Astrocyte (in vitro differentiated cells and primary cell): ENCODE measurements around the gene B3GNT9. TPM values are rescaled to one million over a fixed set of nuclear protein-coding genes. Genes with fewer than 3 reads are reported as not detected.

ENCODE experiments used
- DNase-seq: peaks from one replicate; pipeline ENCODE4 v3.0.0-alpha.2; 2010; ENCODE audit warnings: low read depth
- FAIRE-seq: peaks from 2 replicates; lab custom pipeline; 2011; peaks lifted over from hg19 to GRCh38; lab: Jason Lieb, UNC
- H2AFZ ChIP-seq: 2 replicates; pipeline ENCODE4 v1.6.0; 2012; ENCODE audit warnings: low read depth, low read length, inconsistent platforms
- H3K27ac ChIP-seq: 2 replicates; pipeline ENCODE4 v1.5.1; 2011; ENCODE audit warnings: low read depth, low read length, inconsistent platforms
- H3K27me3 ChIP-seq: 2 replicates; pipeline ENCODE4 v1.6.0; 2011; ENCODE audit warnings: low read length, inconsistent platforms; ENCODE audit not compliant: insufficient read depth
- H3K36me3 ChIP-seq: 2 replicates; pipeline ENCODE4 v1.5.1; 2011; ENCODE audit warnings: low read length, inconsistent platforms; ENCODE audit not compliant: insufficient read depth
- H3K4me1 ChIP-seq: 2 replicates; pipeline ENCODE4 v1.5.1; 2011; ENCODE audit warnings: low read length, inconsistent platforms; ENCODE audit not compliant: insufficient read depth
- H3K4me2 ChIP-seq: 2 replicates; pipeline ENCODE4 v1.6.0; 2012; ENCODE audit warnings: low read length, inconsistent platforms
- H3K4me3 ChIP-seq: 2 replicates; pipeline ENCODE4 v1.5.1; 2011; ENCODE audit warnings: low read depth, mild to moderate bottlenecking, low read length, inconsistent platforms; ENCODE audit not compliant: insufficient read depth
- H3K79me2 ChIP-seq: 2 replicates; pipeline ENCODE4 v1.6.0; 2012; ENCODE audit warnings: mild to moderate bottlenecking, low read length, inconsistent platforms; ENCODE audit not compliant: insufficient read depth
- H3K9ac ChIP-seq: 2 replicates; pipeline ENCODE4 v1.6.0; 2012; ENCODE audit warnings: mild to moderate bottlenecking, low read length, inconsistent platforms
- H3K9me3 ChIP-seq: 2 replicates; pipeline ENCODE4 v1.5.1; 2012; ENCODE audit warnings: low read depth, mild to moderate bottlenecking, low read length, inconsistent platforms; ENCODE audit not compliant: insufficient read depth
- H4K20me1 ChIP-seq: 2 replicates; pipeline ENCODE4 v1.6.0; 2012; ENCODE audit warnings: low read length, inconsistent platforms; ENCODE audit not compliant: insufficient read depth
- H3K27ac Mint-ChIP-seq: one replicate; pipeline ENCODE4 v1.8.0; 2021; ENCODE audit warnings: mild to moderate bottlenecking, mixed read lengths; ENCODE audit not compliant: unreplicated experiment
- H3K27me3 Mint-ChIP-seq: one replicate; pipeline ENCODE4 v1.8.0; 2021; ENCODE audit warnings: low read depth, mixed read lengths; ENCODE audit not compliant: unreplicated experiment
- H3K36me3 Mint-ChIP-seq: one replicate; pipeline ENCODE4 v1.8.0; 2021; ENCODE audit warnings: low read depth, mixed read lengths; ENCODE audit not compliant: unreplicated experiment
- H3K4me1 Mint-ChIP-seq: one replicate; pipeline ENCODE4 v1.8.0; 2021; ENCODE audit warnings: low read depth, mixed read lengths; ENCODE audit not compliant: unreplicated experiment
- H3K4me3 Mint-ChIP-seq: one replicate; pipeline ENCODE4 v1.8.0; 2021; ENCODE audit warnings: mild to moderate bottlenecking, moderate library complexity, mixed read lengths; ENCODE audit not compliant: unreplicated experiment
- H3K9me3 Mint-ChIP-seq: one replicate; pipeline ENCODE4 v1.8.0; 2021; ENCODE audit warnings: mild to moderate bottlenecking, mixed read lengths; ENCODE audit not compliant: unreplicated experiment
- CTCF ChIP-seq: IDR thresholded peaks from 2 replicates; pipeline ENCODE4 v1.5.1; 2011; ENCODE audit warnings: low read depth, mild to moderate bottlenecking, inconsistent platforms, low read length, moderate library complexity; ENCODE audit not compliant: insufficient read depth
- EZH2 ChIP-seq: IDR thresholded peaks from 2 replicates; pipeline ENCODE4 v1.6.1; 2012; ENCODE audit warnings: mild to moderate bottlenecking, low read length, inconsistent platforms; ENCODE audit not compliant: insufficient read depth
- total RNA-seq: library from RNA; stranded (reverse); gene quantifications from 2 replicates; pipeline ENCODE4 v1.2.1, GENCODE V29; 2021

B3GNT9 gene
- total RNA-seq, 1 donor from 2014 or later, result 7.6 TPM

- no peak for FAIRE-seq
- Mint-ChIP-seq H3K36me3 (peaks cover 2% of the 10 kb centered on the region), H3K4me1 (peaks cover 10% of the 10 kb centered on the region), H3K4me3 (no peak overlapping the region), H3K27me3 (peaks cover 52% of the 10 kb centered on the region), H3K27ac (no peak overlapping the region), H3K9me3 (peaks cover 5% of the 10 kb centered on the region)
- H4K20me1 ChIP-seq, result peaks cover 31% of the 10 kb centered on the region
- H3K4me1 ChIP-seq, result peaks cover 29% of the 10 kb centered on the region
- no peaks in the 10 kb centered on the region for H3K9me3 ChIP-seq
- no peak overlapping the region for H3K4me2 ChIP-seq
- H3K79me2 ChIP-seq, result no peaks in the 10 kb centered on the region
- DNase-seq, result no peak
- no peak overlapping the region for H3K27ac ChIP-seq
- no peak for TF ChIP-seq CTCF
- no peak for TF ChIP-seq EZH2
- H3K36me3 ChIP-seq, result no peaks in the 10 kb centered on the region
- no peak overlapping the region for H2AFZ ChIP-seq
- H3K4me3 ChIP-seq, result no peak overlapping the region
- peaks cover 68% of the 10 kb centered on the region for H3K27me3 ChIP-seq
- no peak overlapping the region for H3K9ac ChIP-seq
Observed at GRCh38 chr16:67166110-67166547, 15.3 kb upstream of the B3GNT9 start.

- no peak overlapping the region for H3K4me3 Mint-ChIP-seq
- TF ChIP-seq EZH2, result peak; percentile 96
- no peak for TF ChIP-seq CTCF
- Histone ChIP-seq H3K4me1 (peaks cover 29% of the 10 kb centered on the region), H3K9ac (no peak overlapping the region), H3K9me3 (no peaks in the 10 kb centered on the region), H3K36me3 (no peaks in the 10 kb centered on the region), H3K27me3 (peaks cover 68% of the 10 kb centered on the region), H3K4me3 (no peak overlapping the region), H4K20me1 (peaks cover 31% of the 10 kb centered on the region), H2AFZ (no peak overlapping the region), H3K79me2 (no peaks in the 10 kb centered on the region), H3K27ac (no peak overlapping the region), H3K4me2 (peak overlapping the region; percentile 22)
- peak overlapping the region; percentile 41 for H3K27ac Mint-ChIP-seq
- peaks cover 6% of the 10 kb centered on the region for H3K4me1 Mint-ChIP-seq
- H3K36me3 Mint-ChIP-seq, result peaks cover 2% of the 10 kb centered on the region
- FAIRE-seq (no peak), DNase-seq (no peak)
- peaks cover 10% of the 10 kb centered on the region for H3K9me3 Mint-ChIP-seq
- peaks cover 53% of the 10 kb centered on the region for H3K27me3 Mint-ChIP-seq
Observed at GRCh38 chr16:67165121-67166078, 14.6 kb upstream of the B3GNT9 start.
